Measurements from ENCODE around the gene ZNF200.

ZNF200 gene

GRCh38 chr16:3180445-3180878, 54.5 kb downstream of the ZNF200 start:
- no peak for ATAC-seq
- no peak for TF ChIP-seq OSR1 (CRISPR knock-in tag; IDR thresholded peaks at IDR 0.05)
- TF ChIP-seq TSHZ2 (CRISPR knock-in tag; IDR thresholded peaks at IDR 0.05) = no peak
- TF ChIP-seq, protein P1, sequence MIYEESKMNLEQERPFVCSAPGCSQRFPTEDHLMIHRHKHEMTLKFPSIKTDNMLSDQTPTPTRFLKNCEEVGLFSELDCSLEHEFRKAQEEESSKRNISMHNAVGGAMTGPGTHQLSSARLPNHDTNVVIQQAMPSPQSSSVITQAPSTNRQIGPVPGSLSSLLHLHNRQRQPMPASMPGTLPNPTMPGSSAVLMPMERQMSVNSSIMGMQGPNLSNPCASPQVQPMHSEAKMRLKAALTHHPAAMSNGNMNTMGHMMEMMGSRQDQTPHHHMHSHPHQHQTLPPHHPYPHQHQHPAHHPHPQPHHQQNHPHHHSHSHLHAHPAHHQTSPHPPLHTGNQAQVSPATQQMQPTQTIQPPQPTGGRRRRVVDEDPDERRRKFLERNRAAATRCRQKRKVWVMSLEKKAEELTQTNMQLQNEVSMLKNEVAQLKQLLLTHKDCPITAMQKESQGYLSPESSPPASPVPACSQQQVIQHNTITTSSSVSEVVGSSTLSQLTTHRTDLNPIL (CRISPR knock-in tag; IDR thresholded peaks at IDR 0.05; ENCODE audit: low read depth) = no peak
- no peak for TF ChIP-seq SNAI2 (CRISPR knock-in tag; IDR thresholded peaks at IDR 0.05)
- TF ChIP-seq RARB (CRISPR knock-in tag; IDR thresholded peaks at IDR 0.05) = no peak
- TF ChIP-seq ISL1 (CRISPR knock-in tag; IDR thresholded peaks at IDR 0.05) = no peak
- TF ChIP-seq ESRRG (CRISPR knock-in tag; IDR thresholded peaks at IDR 0.05) = no peak
- no peak for TF ChIP-seq CSDC2 (CRISPR knock-in tag; IDR thresholded peaks at IDR 0.05)
- TF ChIP-seq ZFP3 (CRISPR knock-in tag; IDR thresholded peaks at IDR 0.05) = no peak
- no peak for TF ChIP-seq ZNF70 (CRISPR knock-in tag; IDR thresholded peaks at IDR 0.05)
- TF ChIP-seq POU6F1 (CRISPR knock-in tag; IDR thresholded peaks at IDR 0.05; ENCODE audit: borderline replicate concordance, low read depth) = no peak

- TF ChIP-seq TCF4 (CRISPR knock-in tag; IDR thresholded peaks at IDR 0.05; ENCODE audit: borderline replicate concordance) (no peak), ESRRG (CRISPR knock-in tag; IDR thresholded peaks at IDR 0.05) (no peak), SNAI2 (CRISPR knock-in tag; IDR thresholded peaks at IDR 0.05) (no peak), POU6F1 (CRISPR knock-in tag; IDR thresholded peaks at IDR 0.05; ENCODE audit: borderline replicate concordance, low read depth) (no peak), TSHZ2 (CRISPR knock-in tag; IDR thresholded peaks at IDR 0.05) (no peak), ZFP3 (CRISPR knock-in tag; IDR thresholded peaks at IDR 0.05) (no peak), BACH2 (CRISPR knock-in tag; IDR thresholded peaks at IDR 0.05; ENCODE audit: borderline replicate concordance) (no peak), CSRNP3 (CRISPR knock-in tag; IDR thresholded peaks at IDR 0.05) (no peak), OSR1 (CRISPR knock-in tag; IDR thresholded peaks at IDR 0.05) (no peak), CSDC2 (CRISPR knock-in tag; IDR thresholded peaks at IDR 0.05) (no peak), ZFP30 (CRISPR knock-in tag; IDR thresholded peaks at IDR 0.05) (no peak), PPARA (CRISPR knock-in tag; IDR thresholded peaks at IDR 0.05; ENCODE audit: borderline replicate concordance) (no peak), ARNTL (CRISPR knock-in tag; IDR thresholded peaks at IDR 0.05; ENCODE audit: borderline replicate concordance, low read depth) (no peak), ZNF70 (CRISPR knock-in tag; IDR thresholded peaks at IDR 0.05) (no peak)
- TF ChIP-seq, protein P1 (CRISPR knock-in tag; IDR thresholded peaks at IDR 0.05; ENCODE audit: low read depth) = no peak
- ATAC-seq = no peak
Observed at GRCh38 chr16:3179651-3180050, 55.3 kb downstream of the ZNF200 start.

Measured in SK-N-SH treated with all-trans-retinoic acid at 6 μM for 48 hours (cell line).